ENCODE data around the gene FHIT.

DNA sequence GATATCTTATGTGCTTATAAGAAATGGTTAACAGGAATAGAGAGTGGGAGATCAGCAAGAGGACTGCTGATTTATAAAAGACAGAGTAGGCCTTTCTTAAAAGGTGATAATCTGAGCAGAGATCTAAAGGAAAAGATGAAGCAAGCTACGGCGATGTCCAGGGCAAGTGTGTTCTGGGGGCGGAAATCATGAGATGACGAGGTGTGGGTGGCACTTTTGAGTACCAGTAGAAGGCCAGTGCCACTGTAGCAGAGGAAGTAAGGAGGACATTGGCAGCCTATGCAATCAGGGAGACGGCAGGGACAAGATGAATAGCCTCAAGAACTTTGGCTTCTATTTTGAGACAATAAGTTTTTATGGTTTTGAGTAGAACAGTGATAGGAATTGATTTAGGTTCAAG lies 492.4 kb downstream of the FHIT start:
- TF ChIP-seq CTCF (IDR thresholded peaks at IDR 0.05; ENCODE audit: insufficient read depth, low read length, poor library complexity, severe bottlenecking) (no peak), EZH2phosphoT487 (conservative IDR thresholded peaks at IDR 0.05; ENCODE audit: low read length) (no peak)
